DMS153 treated with DMSO at 0.1 percent for 48 hours (cell line): ENCODE measurements around the gene ZNF469.
"Not testable (repeated sequence)": the region's sequence is repeated elsewhere in the genome, so short reads cannot be mapped to it uniquely, and the experiment has no call there.

Experiments
- DNase-seq: peaks from one replicate; lab custom pipeline; 2025; ENCODE audit not compliant: unreplicated experiment; lab: John Stamatoyannopoulos, UW

The ZNF469 gene

GRCh38 chr16:88407807-88408206, 25.0 kb downstream of the ZNF469 start:
- DNase-seq: no peak

- DNase-seq: no peak
Measured at GRCh38 chr16:88408561-88409142, 25.9 kb downstream of the ZNF469 start.

DNA sequence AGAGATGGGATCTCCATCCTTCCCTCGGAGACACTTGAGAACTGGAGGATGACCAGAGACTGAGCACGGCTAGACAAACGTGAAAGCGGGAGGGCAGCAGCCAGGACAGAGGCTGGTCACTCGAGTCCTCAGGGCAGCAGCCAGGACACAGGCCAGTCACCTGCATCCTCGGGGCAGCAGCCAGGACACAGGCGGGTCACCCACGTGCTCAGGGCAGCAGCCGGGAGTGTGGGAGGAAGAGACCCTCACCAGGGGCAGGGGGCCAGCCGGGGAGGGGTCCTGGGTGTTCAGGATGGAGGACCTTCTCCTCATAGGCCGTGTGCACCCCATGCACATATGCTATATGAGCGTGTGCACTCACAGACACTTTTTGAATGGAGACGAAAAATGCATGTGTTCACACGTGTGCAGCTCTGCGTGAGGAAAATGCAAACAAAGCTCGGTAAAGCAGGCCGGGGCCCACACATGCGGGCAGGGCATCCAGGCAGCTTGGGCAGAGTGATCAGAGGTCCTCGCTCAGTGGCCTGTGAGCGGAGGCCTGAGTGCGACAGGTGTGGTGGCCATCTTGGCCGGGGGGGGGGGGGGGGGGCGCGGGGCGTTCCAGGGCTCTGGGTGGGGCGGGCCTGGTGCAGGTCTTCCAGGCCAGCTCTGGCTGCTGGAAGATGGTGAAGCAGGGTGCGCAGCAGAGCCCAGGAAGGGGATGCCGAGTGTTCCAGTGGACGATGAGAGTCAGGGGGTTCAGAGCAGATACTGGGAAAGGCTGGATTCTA, 26.7 kb downstream of the ZNF469 start:
- DNase-seq: no peak

- not testable (repeated sequence) for DNase-seq
Measured at GRCh38 chr16:88410297-88410968, 27.7 kb downstream of the ZNF469 start.

DNA sequence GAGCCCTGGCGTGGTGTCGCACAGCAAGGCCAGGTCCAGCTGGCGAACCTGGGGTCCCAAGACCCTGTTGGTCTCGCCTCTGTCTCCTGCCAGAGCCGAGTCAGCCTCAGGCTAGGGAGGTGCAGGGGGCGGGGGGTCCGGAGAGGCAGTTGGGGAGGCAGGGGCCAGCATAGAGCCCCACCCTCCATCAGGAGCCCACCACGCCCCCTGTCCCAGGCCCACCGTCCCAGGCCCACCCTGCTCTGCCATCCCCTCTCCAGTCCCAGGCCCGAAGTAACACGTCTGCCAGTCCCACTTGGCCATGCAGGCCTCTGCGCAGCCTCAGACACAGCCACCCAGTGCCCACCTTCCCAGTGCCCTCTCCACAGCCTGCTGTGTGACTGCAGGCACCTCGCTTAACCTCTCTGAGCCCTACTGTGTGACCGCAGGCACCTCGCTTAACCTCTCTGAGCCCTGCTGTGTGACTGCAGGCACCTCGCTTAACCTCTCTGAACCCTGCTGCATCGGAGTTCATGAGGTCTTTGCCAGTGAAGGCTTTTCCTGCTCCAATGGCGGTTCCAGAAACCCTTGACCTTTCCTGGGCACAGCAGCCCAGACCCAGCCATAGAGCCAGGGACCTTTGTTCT, 29.3 kb downstream of the ZNF469 start:
- DNase-seq: no peak

DNA sequence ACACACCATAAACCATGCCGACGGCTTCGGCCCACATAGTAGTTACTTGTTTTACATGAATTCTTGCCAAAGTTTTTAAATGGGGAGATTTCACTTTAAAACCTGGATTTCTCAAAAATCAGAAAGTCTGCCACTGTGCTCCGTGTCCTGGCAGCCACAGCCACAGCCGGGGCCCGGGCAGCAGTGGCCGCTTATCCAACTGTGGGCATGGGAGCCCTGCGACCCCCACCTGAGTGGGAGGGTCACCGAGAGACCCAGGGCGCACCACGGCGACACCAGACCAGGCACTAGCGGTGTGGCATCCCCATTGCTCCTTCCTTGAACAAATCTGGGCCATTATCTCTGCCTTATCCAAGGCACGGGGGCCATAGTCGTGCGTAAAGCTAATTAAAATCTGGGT, 30.0 kb downstream of the ZNF469 start:
- no peak for DNase-seq

DNA sequence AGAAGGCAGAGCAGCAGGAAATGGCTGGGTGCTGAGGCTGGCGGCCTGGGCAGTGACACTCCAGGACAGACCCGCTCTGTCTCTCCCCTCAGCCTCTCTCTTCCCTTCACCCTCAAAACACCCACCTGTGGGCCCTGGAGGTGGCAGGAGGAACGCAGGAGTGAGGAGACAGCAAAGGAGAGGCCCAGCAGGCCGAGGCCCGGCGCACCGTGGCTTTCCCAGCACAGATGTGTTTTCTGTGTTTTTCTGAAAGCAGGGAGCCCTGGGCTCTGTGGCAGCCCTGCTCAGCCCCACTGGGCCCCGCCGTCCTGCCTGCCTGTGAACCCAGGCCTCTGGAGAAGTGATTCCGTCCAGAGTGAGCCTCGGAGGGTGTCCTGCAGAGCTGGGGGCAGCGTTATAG, 30.5 kb downstream of the ZNF469 start:
- no peak for DNase-seq

- DNase-seq: no peak
Measured at GRCh38 chr16:88413631-88414030, 30.9 kb downstream of the ZNF469 start.

GRCh38 chr16:88414521-88415380, 32.0 kb downstream of the ZNF469 start:
- no peak for DNase-seq

DNA sequence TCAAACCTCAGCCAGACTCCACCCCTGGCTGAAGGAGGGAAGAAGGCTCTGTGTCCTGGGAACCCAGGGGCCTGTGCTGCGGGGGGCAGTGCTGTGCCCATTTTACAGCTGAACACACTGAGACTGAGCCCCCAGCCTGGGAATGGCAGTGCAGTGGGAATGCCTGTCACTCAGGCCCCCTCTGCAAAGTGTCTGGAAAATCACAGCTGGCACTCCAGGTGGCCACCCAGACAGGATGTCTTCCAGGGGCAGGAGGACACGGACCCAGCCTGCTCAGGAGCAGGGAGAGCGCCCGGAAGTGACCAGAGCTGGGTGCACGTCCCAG, 32.6 kb downstream of the ZNF469 start:
- no peak for DNase-seq

- no peak for DNase-seq
Measured at GRCh38 chr16:88415713-88416323, 33.1 kb downstream of the ZNF469 start.

GRCh38 chr16:88416686-88417085, 33.9 kb downstream of the ZNF469 start:
- DNase-seq: no peak

GRCh38 chr16:88417684-88418476, 35.1 kb downstream of the ZNF469 start:
- DNase-seq: no peak

DNA sequence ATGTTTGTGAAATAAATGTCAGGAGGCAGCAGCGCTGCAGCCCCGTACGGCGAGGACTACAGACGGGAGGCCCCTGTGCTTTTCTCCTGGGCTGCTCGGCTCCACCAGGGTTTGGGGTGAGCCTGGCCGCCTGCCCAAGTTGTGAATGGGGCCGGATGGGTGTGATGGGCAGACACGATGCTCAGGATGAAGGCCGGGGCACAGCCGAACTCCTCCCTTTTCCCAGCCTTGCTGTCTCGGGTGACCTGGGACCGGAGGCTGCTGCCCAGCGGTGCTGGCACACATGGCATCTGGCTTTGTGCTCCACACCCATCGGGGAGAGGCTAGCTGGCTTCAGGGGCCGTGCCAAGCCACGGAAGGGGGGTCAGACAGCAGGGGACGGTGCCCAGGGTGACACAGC, 36.1 kb downstream of the ZNF469 start:
- DNase-seq: no peak

- DNase-seq: no peak
Measured at GRCh38 chr16:88419790-88420189, 37.0 kb downstream of the ZNF469 start.

DNA sequence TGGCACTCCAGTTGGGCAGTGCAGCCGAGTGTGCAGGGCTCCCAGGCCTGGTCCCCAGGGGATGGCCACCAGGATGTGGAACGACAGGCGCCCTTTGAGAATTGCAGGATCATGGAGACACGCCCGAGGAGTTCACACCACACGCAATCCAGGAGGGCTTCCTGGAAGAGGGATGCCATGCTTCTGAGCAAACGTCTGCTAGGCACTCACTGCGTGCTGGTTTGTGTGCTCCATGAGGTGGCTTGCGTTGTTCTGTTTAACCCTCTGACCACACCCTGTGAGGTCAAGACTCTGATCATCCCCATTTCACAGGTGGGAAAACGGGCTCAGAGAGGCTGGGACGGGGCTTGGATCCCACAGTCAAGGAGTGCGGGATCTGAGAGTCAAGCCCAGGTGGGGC, 37.7 kb downstream of the ZNF469 start:
- DNase-seq: no peak

DNA sequence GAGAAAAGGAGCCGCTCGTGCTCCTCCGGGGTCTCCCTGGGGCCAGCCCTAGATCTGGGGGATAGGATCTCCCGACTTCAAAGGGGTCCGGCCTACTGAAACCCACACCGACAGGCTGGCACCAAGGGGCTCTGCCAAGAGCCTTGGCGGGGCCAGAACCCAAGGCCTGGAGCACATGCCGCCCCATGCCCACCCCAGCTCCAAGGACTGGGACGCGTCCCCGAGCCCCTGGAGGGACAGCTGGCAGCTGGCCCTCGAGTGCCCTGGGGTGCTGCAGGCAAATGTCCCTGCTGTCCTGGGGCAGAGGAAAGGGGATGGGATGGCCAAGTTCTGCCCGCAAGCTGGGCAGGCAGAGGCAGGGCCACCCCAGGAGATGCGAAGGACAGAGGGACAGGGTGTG, 38.5 kb downstream of the ZNF469 start:
- DNase-seq: no peak

DNA sequence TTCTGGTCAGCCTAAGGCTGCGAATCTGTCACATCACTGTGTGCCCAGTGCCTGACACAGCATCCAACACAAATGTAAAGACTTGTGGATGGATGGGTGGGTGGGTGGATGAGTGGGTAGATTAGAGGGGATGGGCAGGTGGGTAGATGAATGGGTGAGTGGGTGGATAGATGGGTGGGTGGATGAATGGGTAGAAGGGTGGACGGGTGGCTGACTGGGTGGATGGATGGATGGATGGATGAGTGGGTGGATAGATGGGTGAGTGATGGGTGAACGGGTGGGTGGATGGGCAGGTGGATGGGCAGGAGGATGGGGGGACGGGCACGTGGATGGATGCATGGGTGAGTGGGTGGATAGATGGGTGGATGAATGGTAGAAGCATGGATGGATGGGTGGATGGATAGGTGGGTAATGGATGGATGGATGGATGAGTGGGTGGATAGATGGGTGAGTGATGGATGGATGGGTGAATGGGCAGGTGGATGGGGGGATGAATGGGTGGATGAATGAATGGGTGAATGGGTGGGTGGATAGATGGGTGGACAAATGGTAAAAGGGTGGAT, 39.2 kb downstream of the ZNF469 start:
- DNase-seq: no peak

GRCh38 chr16:88422733-88423447, 40.1 kb downstream of the ZNF469 start:
- DNase-seq: no peak
